Activated T-helper 2 cell treated with anti-CD3 and anti-CD28 coated beads, Interferon-gamma antibody, Interleukin-2, Interleukin-4, amounts not matched to agents 10 μg/mL and 5 μg/mL and 100 μg/mL, durations not matched to agents 14 hours and 24 hours and 36 hours (primary cell): ENCODE measurements around the gene SPATA46. TPM values are rescaled to one million over a fixed set of nuclear protein-coding genes. Genes with fewer than 3 reads are reported as not detected.
"Not testable (repeated sequence)": the region's sequence is repeated elsewhere in the genome, so short reads cannot be mapped to it uniquely, and the experiment has no call there.

Experiments
- DNase-seq: peaks from one replicate; pipeline ENCODE4 v3.0.0; 2021; ENCODE audit warnings: low spot score
- H3K27ac Mint-ChIP-seq: one replicate; pipeline ENCODE4 v1.8.0; 2021; ENCODE audit warnings: mixed read lengths
- H3K27me3 Mint-ChIP-seq: one replicate; pipeline ENCODE4 v1.8.0; 2021; ENCODE audit warnings: low read depth, mixed read lengths
- H3K36me3 Mint-ChIP-seq: one replicate; pipeline ENCODE4 v1.8.0; 2021; ENCODE audit warnings: low read depth, mixed read lengths
- H3K4me1 Mint-ChIP-seq: one replicate; pipeline ENCODE4 v1.8.0; 2021; ENCODE audit warnings: low read depth, mixed read lengths
- H3K4me3 Mint-ChIP-seq: one replicate; pipeline ENCODE4 v1.8.0; 2021; ENCODE audit warnings: low read depth, mild to moderate bottlenecking, moderate library complexity, mixed read lengths
- H3K9me3 Mint-ChIP-seq: one replicate; pipeline ENCODE4 v1.8.0; 2021; ENCODE audit warnings: mixed read lengths
- intact Hi-C: fragments of 100-400 bp; cut with micrococcal nuclease; formaldehyde crosslinking; loops from one replicate; pipeline ENCODE4 v1.15.1; 2023
- total RNA-seq: library from RNA; stranded (reverse); gene quantifications from 2 replicates; pipeline ENCODE4 v1.2.3, GENCODE V29; 2022

Gene SPATA46
- total RNA-seq, 1 donor from 2014 or later = not detected

- H3K4me1 Mint-ChIP-seq, intact Hi-C loops, H3K36me3 Mint-ChIP-seq, H3K4me3 Mint-ChIP-seq, H3K27ac Mint-ChIP-seq, DNase-seq, H3K27me3 Mint-ChIP-seq, H3K9me3 Mint-ChIP-seq: not testable (repeated sequence)
These were observed 24.8 kb downstream of the SPATA46 start for GRCh38 chr1:162351874-162352273.

- intact Hi-C loops = no loop called here
- no peak overlapping the region for H3K27ac Mint-ChIP-seq
- H3K4me1 Mint-ChIP-seq = no peaks in the 10 kb centered on the region
- peaks cover 3% of the 10 kb centered on the region for H3K27me3 Mint-ChIP-seq
- no peaks in the 10 kb centered on the region for H3K9me3 Mint-ChIP-seq
- DNase-seq = no peak
- no peaks in the 10 kb centered on the region for H3K36me3 Mint-ChIP-seq
- H3K4me3 Mint-ChIP-seq = no peak overlapping the region
These were observed 25.3 kb downstream of the SPATA46 start for GRCh38 chr1:162351246-162351842.

GRCh38 chr1:162349635-162350330, 26.9 kb downstream of the SPATA46 start:
- no peaks in the 10 kb centered on the region for H3K4me1 Mint-ChIP-seq
- no peaks in the 10 kb centered on the region for H3K36me3 Mint-ChIP-seq
- peaks cover 3% of the 10 kb centered on the region for H3K27me3 Mint-ChIP-seq
- no peak overlapping the region for H3K4me3 Mint-ChIP-seq
- no peak for DNase-seq
- no peak overlapping the region for H3K27ac Mint-ChIP-seq
- no peaks in the 10 kb centered on the region for H3K9me3 Mint-ChIP-seq
- intact Hi-C loops = no loop called here

- DNase-seq = no peak
- intact Hi-C loops = no loop called here
- Mint-ChIP-seq H3K27ac (no peak overlapping the region), H3K27me3 (peaks cover 4% of the 10 kb centered on the region), H3K4me3 (no peak overlapping the region), H3K9me3 (no peaks in the 10 kb centered on the region), H3K4me1 (no peaks in the 10 kb centered on the region), H3K36me3 (no peaks in the 10 kb centered on the region)
These were observed 29.4 kb downstream of the SPATA46 start for GRCh38 chr1:162347281-162347680.

GRCh38 chr1:162343470-162343869, 33.2 kb downstream of the SPATA46 start:
- no peak for DNase-seq
- Mint-ChIP-seq H3K4me1 (no peaks in the 10 kb centered on the region), H3K36me3 (no peaks in the 10 kb centered on the region), H3K9me3 (no peaks in the 10 kb centered on the region), H3K27me3 (peaks cover 17% of the 10 kb centered on the region), H3K27ac (no peak overlapping the region), H3K4me3 (no peak overlapping the region)
- intact Hi-C loops = no loop called here

GRCh38 chr1:162342452-162342983, 34.1 kb downstream of the SPATA46 start:
- H3K27me3 Mint-ChIP-seq = peaks cover 19% of the 10 kb centered on the region
- DNase-seq = no peak
- H3K4me1 Mint-ChIP-seq = no peaks in the 10 kb centered on the region
- H3K27ac Mint-ChIP-seq = no peak overlapping the region
- no peaks in the 10 kb centered on the region for H3K36me3 Mint-ChIP-seq
- H3K9me3 Mint-ChIP-seq = no peaks in the 10 kb centered on the region
- no peak overlapping the region for H3K4me3 Mint-ChIP-seq
- intact Hi-C loops = no loop called here

GRCh38 chr1:162336621-162337285, 39.9 kb downstream of the SPATA46 start:
- Mint-ChIP-seq H3K27me3 (peaks cover 19% of the 10 kb centered on the region), H3K4me3 (no peak overlapping the region), H3K4me1 (no peaks in the 10 kb centered on the region), H3K9me3 (no peaks in the 10 kb centered on the region), H3K27ac (no peak overlapping the region), H3K36me3 (no peaks in the 10 kb centered on the region)
- intact Hi-C loops = no loop called here
- no peak for DNase-seq

GRCh38 chr1:162335126-162335525, 41.5 kb downstream of the SPATA46 start:
- H3K27ac Mint-ChIP-seq = no peak overlapping the region

GRCh38 chr1:162333991-162334390, 42.7 kb downstream of the SPATA46 start:
- H3K4me3 Mint-ChIP-seq = no peak overlapping the region
- no peak for DNase-seq
- intact Hi-C loops = no loop called here
- H3K27me3 Mint-ChIP-seq = peaks cover 14% of the 10 kb centered on the region
- H3K27ac Mint-ChIP-seq = no peak overlapping the region
- H3K36me3 Mint-ChIP-seq = no peaks in the 10 kb centered on the region
- no peaks in the 10 kb centered on the region for H3K4me1 Mint-ChIP-seq
- no peaks in the 10 kb centered on the region for H3K9me3 Mint-ChIP-seq

More at GRCh38 chr1:162335126-162335525, 41.5 kb downstream of the SPATA46 start:
- no peak for DNase-seq
- H3K27me3 Mint-ChIP-seq = peaks cover 18% of the 10 kb centered on the region
- no peak overlapping the region for H3K4me3 Mint-ChIP-seq
- H3K9me3 Mint-ChIP-seq = no peaks in the 10 kb centered on the region
- intact Hi-C loops = no loop called here
- H3K4me1 Mint-ChIP-seq = no peaks in the 10 kb centered on the region
- H3K36me3 Mint-ChIP-seq = no peaks in the 10 kb centered on the region

- Mint-ChIP-seq H3K36me3 (no peaks in the 10 kb centered on the region), H3K27ac (no peak overlapping the region), H3K27me3 (peaks cover 6% of the 10 kb centered on the region), H3K4me1 (no peaks in the 10 kb centered on the region), H3K4me3 (no peak overlapping the region), H3K9me3 (no peaks in the 10 kb centered on the region)
- intact Hi-C loops = no loop called here
- DNase-seq = no peak
These were observed 46.8 kb downstream of the SPATA46 start for GRCh38 chr1:162329826-162330225.

- Mint-ChIP-seq H3K9me3 (no peaks in the 10 kb centered on the region), H3K27me3 (peaks cover 8% of the 10 kb centered on the region), H3K4me1 (no peaks in the 10 kb centered on the region), H3K27ac (no peak overlapping the region), H3K4me3 (no peak overlapping the region), H3K36me3 (no peaks in the 10 kb centered on the region)
- no peak for DNase-seq
- intact Hi-C loops = no loop called here
These were observed 48.1 kb downstream of the SPATA46 start for GRCh38 chr1:162328512-162328911.

GRCh38 chr1:162327788-162328165, 48.9 kb downstream of the SPATA46 start:
- no peak for DNase-seq
- no peak overlapping the region for H3K27ac Mint-ChIP-seq
- no peaks in the 10 kb centered on the region for H3K4me1 Mint-ChIP-seq

GRCh38 chr1:162327144-162327787, 49.4 kb downstream of the SPATA46 start:
- Mint-ChIP-seq H3K9me3 (no peaks in the 10 kb centered on the region), H3K4me3 (no peak overlapping the region), H3K36me3 (no peaks in the 10 kb centered on the region), H3K4me1 (no peaks in the 10 kb centered on the region), H3K27me3 (peaks cover 8% of the 10 kb centered on the region), H3K27ac (no peak overlapping the region)
- no peak for DNase-seq
- intact Hi-C loops = no loop called here

More at GRCh38 chr1:162327788-162328165, 48.9 kb downstream of the SPATA46 start:
- Mint-ChIP-seq H3K9me3 (no peaks in the 10 kb centered on the region), H3K36me3 (no peaks in the 10 kb centered on the region), H3K4me3 (no peak overlapping the region), H3K27me3 (peaks cover 8% of the 10 kb centered on the region)
- intact Hi-C loops = no loop called here
